ENCODE data around the gene LCN12.
A peak's percentile ranks its signal among the peaks of the same experiment; 100 is the strongest.

Gene LCN12

DNA sequence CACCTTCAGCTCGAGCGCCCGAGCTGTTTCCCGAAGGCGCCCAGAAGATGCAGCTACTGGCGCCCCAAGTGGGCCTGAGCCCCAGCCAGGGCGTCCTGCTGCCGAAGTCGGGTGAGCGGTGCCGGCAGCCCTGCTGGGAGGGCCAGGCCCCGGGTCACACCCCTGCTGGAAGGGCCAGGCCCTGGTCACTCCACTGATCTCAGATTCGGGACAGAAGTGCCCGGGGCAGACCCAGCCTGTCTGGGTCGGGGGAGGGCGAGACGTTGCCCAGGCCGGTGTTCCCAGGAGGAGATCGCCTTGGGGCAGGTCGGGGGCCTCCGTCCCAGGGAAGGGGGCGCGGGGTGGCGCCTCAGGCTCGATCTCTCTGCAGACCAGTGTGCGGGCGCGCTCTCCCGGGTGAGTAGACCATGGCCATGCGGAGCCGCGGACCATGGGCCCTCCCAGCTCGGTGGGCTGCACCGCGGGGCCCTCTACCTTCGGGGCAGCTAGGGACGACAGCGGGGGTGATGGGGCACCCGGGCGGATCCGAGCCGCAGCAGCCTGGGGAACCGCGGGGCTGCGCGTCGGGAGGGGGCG is 33.0 kb downstream of the LCN12 start:
- DNase-seq = peak in 2 of 56 donors; percentile 48 to 49

DNA sequence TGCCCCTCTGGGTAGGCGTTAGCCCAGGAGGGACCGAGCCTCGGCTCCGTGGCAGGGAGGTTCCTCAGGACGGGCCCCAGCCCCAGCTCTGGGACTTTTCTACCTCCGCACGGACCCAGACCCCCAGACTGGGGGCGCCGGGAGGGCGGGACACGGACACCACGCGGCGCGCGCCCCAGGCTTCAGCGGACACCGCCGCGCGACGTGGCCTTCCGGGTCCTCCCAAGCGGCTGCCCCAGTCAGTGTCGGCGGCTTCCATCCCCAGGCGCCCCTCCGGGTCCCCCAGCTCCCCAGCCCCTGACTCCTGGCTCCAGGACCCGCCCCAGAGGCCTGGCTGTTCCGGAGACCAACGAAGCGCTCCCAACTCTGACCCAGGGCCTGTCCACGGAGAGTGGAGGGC is 33.8 kb downstream of the LCN12 start:
- DNase-seq = no peak

DNA sequence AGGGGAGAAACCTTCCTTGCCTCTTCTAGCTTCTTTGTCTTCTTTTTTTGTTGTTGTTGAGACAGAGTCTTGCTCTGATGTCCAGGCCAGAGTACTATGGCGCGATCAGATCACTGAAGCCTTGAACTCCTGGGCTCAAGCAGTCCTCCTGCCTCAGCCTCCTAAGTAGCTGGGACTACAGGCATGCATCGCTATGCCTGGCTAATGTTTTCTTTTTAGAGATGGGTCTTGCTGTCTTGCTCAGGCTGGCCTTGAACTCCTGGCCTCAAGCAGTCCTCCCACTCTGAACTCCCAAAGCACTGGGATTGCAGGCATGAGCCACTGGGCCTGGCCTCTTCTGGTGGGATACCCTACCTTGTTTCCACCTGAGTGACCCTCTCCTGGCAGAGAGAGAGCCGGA is 36.8 kb downstream of the LCN12 start:
- no peak for DNase-seq

DNA sequence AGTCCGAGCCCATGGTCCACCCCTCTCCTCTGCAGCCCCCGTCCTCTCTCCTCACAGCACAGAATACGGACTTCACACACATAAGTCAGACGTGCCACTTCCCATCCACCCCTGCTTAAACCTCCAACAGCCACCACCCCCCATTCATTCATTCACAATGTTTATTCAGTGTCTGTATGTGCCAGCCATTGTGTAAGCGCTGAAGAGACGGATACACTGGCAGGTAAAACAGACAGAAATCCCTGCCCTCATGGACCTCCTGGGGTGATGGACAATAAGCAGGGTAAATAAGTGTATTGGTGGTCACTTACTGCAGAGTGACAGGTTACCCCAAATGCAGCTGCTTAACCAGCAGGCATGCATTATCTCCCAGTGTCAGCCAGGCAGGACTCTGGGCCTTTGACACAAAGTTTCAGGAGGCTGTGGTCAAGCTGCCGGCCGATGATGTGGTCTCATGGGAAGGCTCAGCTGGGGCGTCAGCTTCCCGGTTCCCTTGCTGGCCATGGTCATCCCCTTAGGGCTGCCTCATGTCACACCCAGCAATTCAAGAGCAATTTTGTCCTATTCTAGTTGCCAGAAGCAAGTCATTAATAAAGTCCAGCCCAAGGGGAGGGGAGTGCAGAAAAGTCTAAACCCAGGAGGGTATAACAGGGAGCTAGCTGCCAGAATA is 38.3 kb downstream of the LCN12 start:
- DNase-seq = no peak

- peak; percentile 23 to 94 (median 83) for DNase-seq
Measured at GRCh38 chr9:136991993-136992818, 40.1 kb downstream of the LCN12 start, which contains the start of gene PAXX. TSS of gene PAXX (plus strand) at chr9:136992422. CDS start at chr9:136992444, 22 bp downstream.

DNA sequence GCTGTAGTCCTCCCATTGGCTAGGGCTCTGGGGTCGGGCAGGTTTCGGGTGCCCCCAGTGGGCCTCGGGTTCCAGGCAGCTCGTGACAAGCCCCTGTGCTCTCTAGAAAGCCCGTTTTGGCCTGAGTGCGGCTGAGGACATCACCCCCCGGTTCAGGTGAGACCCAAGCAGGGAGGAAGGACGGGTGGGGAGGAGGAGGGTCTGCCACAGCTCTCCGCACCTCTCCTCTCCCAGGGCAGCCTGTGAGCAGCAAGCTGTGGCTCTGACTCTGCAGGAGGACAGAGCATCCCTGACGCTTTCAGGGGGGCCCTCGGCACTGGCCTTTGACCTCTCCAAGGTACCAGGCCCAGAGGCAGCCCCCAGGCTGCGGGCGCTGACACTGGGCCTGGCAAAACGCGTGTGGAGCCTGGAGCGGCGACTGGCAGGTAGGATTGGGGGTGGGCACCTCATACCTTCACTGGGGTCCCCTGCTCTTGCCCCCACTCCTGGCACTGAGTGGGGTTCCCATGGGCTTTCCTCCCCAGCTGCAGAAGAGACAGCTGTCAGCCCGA is 40.8 kb downstream of the LCN12 start:
- no peak for DNase-seq

DNA sequence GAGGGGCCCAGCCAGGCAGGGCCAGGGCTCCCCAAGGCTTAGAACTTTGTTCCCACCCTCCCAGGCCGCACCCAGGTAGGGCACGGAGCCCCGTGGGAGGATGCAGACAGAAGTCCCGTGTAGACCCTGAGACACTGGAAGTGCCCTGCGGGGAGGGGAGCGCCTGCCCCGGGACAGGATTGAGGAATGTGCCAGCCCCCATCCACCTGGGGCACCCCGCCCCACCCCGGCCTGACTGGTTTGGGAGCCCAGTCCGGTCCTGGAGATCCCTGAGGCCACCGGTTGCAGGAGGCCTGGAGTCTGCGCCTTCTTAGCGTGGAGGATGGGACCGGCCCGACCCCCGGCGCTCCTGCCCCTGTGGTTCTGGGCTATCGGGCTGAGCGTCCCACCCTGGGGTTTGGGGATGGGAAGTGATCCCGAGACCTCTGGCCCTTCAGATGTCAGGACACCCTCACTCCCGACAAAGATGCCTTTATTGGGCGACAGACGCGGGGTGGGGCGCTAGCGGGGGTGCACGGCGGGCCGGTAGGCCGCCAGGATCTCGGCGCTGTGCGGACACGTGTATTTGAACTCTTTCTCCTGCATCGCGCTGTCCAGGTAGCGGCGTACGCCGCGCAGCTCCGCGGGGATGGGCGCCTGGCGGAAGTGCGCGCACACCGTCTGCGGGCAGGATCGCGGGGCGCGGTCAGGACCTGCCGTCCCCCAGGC is 42.3 kb downstream of the LCN12 start:
- no peak for DNase-seq

- no peak for DNase-seq
Measured at GRCh38 chr9:136994888-136995230, 42.8 kb downstream of the LCN12 start.

DNA sequence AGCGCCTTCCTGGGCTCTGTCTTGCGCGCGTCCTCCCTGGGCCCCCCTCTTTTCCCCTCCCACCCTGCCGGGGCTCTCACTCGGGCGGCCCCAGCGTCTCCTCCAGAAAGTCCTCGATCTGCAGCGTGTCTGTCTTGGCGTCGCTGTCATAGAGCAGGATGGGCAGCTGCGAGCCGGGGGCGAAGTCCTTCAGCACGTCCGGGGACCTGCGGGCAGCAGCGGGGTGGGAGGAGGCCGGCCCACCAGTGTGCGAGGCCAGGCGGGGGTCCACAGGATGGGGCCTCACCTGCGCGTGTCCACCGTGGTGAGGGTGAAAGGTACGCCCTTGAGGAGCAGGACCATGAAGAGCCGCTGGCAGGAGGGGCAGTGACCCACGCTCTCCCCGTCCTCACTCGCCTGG is 43.3 kb downstream of the LCN12 start:
- no peak for DNase-seq

GRCh38 chr9:136995772-136996311 is 43.8 kb downstream of the LCN12 start:
- peak in 14 of 56 donors; percentile 24 to 52 (median 36) for DNase-seq

GRCh38 chr9:136996361-136997292 is 44.6 kb downstream of the LCN12 start, which contains the start of gene CLIC3:
TSS of gene CLIC3 (minus strand) at chr9:136996568. CDS start at chr9:136996543, 25 bp downstream.
- no peak for DNase-seq

DNA sequence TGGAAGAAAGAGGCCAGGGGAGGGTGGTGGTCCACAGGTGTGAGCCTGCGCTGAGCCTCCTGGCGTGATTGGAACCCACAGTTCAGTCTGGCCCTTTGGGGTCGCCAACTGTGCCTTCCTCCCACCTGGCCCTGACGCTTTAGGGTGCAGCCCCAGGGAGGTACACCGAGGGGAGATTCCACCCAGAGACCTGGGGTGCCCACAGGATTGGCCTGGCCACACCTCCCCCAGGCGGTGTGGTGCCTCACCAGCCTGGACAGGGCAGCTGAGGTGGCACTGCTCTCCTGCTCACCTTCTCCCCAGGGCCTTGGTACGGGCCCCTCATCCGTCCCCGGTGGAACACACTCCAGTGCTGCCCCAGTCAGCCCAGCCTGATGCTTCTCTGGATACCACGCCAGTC is 45.3 kb downstream of the LCN12 start:
- no peak for DNase-seq

- DNase-seq = no peak
Measured at GRCh38 chr9:136997830-136998234, 45.8 kb downstream of the LCN12 start.

GRCh38 chr9:137000177-137000930 is 48.3 kb downstream of the LCN12 start:
- DNase-seq = no peak

DNA sequence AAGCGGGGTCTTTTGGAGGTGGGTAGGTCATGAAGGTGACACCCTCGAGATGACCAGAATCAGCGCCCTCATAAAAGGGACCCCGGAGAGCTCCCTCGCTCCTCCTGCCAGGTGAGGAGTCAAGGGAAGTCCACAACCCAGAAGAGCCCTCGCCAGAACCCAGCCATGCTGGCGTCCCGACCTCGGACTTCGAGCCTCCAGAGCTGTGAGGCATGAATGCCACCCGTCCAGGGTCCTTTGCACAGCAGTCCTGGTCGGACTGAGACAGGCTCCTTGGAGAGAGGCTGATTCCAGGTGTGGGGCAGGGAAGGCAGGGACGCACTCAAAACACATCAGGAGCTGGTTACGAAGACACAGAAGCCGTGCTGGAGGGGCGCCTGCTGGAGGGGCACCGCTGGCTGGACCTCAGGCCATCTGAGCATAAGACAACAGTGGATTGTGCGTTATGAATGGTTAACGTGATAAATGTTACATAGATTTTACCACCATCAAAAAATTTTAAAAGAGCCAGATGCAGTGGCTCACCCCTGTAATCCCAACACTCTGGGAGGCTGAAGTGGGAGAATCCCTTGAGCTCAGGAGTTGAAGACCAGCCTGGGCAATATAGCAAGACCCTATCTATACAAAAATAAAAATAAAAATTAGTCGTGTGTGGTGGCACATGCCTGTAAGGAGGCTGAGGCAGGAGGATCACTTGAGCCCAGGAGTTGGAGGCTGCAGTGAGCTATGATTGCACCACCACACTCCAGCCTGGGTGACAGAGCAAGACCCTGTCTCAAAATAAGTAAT is 50.0 kb downstream of the LCN12 start:
- no peak for DNase-seq

DNA sequence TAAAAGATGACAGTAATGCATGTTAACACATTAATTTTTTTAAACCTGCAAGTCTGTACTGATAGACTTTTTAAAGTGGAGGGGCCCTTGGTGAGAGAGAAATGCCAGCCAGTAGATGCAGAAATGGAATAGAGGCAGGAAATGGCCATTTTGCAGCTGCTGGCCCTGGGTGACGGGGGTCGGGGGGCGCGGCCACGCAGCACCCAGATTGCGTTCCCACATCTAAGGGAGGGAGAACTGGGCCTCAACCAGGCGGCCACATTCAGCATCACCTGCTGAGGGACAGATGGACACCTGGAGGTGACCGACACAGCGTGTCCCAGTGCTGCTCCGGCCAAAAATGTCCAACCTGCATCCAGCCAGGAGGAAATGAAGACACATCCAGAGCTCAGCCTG is 50.6 kb downstream of the LCN12 start:
- DNase-seq = no peak

DNA sequence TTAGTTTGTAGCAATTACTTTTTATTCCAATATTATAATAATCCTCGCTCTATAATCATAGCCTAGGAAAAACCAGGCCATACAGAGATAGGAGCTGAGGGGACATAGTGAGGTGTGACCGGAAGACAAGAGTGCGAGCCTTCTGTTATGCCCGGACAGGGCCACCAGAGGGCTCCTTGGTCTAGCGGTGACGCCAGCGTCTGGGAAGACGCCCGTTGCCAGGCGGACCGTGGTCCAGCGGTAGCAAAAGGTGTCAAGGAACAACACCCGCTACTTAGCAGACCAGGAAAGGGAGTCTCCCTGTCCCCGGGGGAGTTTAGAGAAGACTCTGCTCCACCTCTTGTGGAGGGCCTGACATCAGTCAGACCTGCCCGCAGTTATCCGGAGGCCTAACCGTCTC is 52.2 kb downstream of the LCN12 start:
- peak in 10 of 56 donors; percentile 33 to 56 (median 46) for DNase-seq
